Measurements from ENCODE around the gene SP140L.
"Not testable (repeated sequence)": the region's sequence is repeated elsewhere in the genome, so short reads cannot be mapped to it uniquely, and the experiment has no call there.

The SP140L gene

GRCh38 chr2:230326453-230327417, at the start of gene SP140L:
TSS of gene SP140L (plus strand) at chr2:230327193. CDS start at chr2:230327270, 77 bp downstream.
- peak; percentile 71 to 73 for DNase-seq (ENCODE audit: low read depth in 2 of 2)

GRCh38 chr2:230282936-230283335, 44.1 kb upstream of the SP140L start:
- no peak for DNase-seq (ENCODE audit: low read depth in 2 of 2)

GRCh38 chr2:230286048-230286447, 40.9 kb upstream of the SP140L start:
- DNase-seq (ENCODE audit: low read depth in 2 of 2) = no peak

GRCh38 chr2:230289311-230289710, 37.7 kb upstream of the SP140L start:
- DNase-seq (ENCODE audit: low read depth in 2 of 2) = not testable (repeated sequence)

- DNase-seq (ENCODE audit: low read depth in 2 of 2) = no peak
Observed at GRCh38 chr2:230295192-230295591, 31.8 kb upstream of the SP140L start.

- DNase-seq (ENCODE audit: low read depth in 2 of 2) = no peak
Observed at GRCh38 chr2:230296917-230297316, 30.1 kb upstream of the SP140L start.

- DNase-seq (ENCODE audit: low read depth in 2 of 2) = no peak
Observed at GRCh38 chr2:230299618-230300017, 27.4 kb upstream of the SP140L start.

GRCh38 chr2:230305416-230306275, 21.3 kb upstream of the SP140L start:
- DNase-seq (ENCODE audit: low read depth in 2 of 2) = no peak

- DNase-seq (ENCODE audit: low read depth in 2 of 2) = no peak
Observed at GRCh38 chr2:230306474-230306873, 20.5 kb upstream of the SP140L start.

GRCh38 chr2:230307485-230307884, 19.5 kb upstream of the SP140L start:
- no peak for DNase-seq (ENCODE audit: low read depth in 2 of 2)

GRCh38 chr2:230308402-230309000, 18.5 kb upstream of the SP140L start:
- DNase-seq (ENCODE audit: low read depth in 2 of 2) = no peak

GRCh38 chr2:230310792-230311191, 16.2 kb upstream of the SP140L start:
- not testable (repeated sequence) for DNase-seq (ENCODE audit: low read depth in 2 of 2)

- DNase-seq (ENCODE audit: low read depth in 2 of 2) = not testable (repeated sequence)
Observed at GRCh38 chr2:230311634-230312033, 15.4 kb upstream of the SP140L start.

GRCh38 chr2:230312638-230313037, 14.4 kb upstream of the SP140L start:
- DNase-seq (ENCODE audit: low read depth in 2 of 2) = no peak

- DNase-seq (ENCODE audit: low read depth in 2 of 2) = no peak
Observed at GRCh38 chr2:230317366-230317765, 9.6 kb upstream of the SP140L start.

- DNase-seq (ENCODE audit: low read depth in 2 of 2) = no peak
Observed at GRCh38 chr2:230318190-230319121, 8.5 kb upstream of the SP140L start.

- DNase-seq (ENCODE audit: low read depth in 2 of 2) = peak; percentile 59 to 62
Observed at GRCh38 chr2:230319211-230319862, 7.7 kb upstream of the SP140L start.

GRCh38 chr2:230321031-230321430, 6.0 kb upstream of the SP140L start:
- DNase-seq (ENCODE audit: low read depth in 2 of 2) = no peak

- no peak for DNase-seq (ENCODE audit: low read depth in 2 of 2)
Observed at GRCh38 chr2:230322561-230323384, 4.2 kb upstream of the SP140L start.
